Measurements from ENCODE around the gene CBX5.

DNA sequence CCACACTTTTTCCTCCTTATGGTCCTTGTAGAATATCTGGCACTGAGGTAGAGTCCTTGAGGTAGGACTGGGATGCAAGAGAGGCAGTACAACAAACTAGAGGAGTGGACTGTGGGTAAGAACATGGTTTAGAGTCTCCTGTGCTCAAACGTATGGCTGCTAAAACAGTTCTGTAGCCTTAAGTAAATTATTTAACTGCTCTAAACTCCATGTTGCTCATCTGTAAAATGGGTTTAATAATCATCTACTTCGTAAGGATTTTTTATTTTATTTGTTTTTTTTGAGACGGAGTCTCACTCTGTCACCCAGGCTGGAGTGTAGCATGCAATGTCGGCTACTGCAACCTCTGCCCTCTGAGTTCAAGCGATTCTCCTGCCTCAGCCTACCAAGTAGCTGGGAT, 41.4 kb upstream of the CBX5 start:
- no peak for TF ChIP-seq EZH2phosphoT487 (IDR thresholded peaks at IDR 0.05; ENCODE audit: borderline replicate concordance, low read depth)
- TF ChIP-seq POLR2AphosphoS5 (IDR thresholded peaks at IDR 0.05; ENCODE audit: low read depth, low read length): no peak
- TF ChIP-seq MAX (IDR thresholded peaks at IDR 0.05; ENCODE audit: low read depth): no peak
- TF ChIP-seq, protein P1, sequence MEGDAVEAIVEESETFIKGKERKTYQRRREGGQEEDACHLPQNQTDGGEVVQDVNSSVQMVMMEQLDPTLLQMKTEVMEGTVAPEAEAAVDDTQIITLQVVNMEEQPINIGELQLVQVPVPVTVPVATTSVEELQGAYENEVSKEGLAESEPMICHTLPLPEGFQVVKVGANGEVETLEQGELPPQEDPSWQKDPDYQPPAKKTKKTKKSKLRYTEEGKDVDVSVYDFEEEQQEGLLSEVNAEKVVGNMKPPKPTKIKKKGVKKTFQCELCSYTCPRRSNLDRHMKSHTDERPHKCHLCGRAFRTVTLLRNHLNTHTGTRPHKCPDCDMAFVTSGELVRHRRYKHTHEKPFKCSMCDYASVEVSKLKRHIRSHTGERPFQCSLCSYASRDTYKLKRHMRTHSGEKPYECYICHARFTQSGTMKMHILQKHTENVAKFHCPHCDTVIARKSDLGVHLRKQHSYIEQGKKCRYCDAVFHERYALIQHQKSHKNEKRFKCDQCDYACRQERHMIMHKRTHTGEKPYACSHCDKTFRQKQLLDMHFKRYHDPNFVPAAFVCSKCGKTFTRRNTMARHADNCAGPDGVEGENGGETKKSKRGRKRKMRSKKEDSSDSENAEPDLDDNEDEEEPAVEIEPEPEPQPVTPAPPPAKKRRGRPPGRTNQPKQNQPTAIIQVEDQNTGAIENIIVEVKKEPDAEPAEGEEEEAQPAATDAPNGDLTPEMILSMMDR (IDR thresholded peaks at IDR 0.05): no peak
- no peak for TF ChIP-seq USF2 (IDR thresholded peaks at IDR 0.05; ENCODE audit: borderline replicate concordance, low read depth, low read length)
- no peak for TF ChIP-seq YY1 (IDR thresholded peaks at IDR 0.05; ENCODE audit: low read depth)
- TF ChIP-seq, protein P2, sequence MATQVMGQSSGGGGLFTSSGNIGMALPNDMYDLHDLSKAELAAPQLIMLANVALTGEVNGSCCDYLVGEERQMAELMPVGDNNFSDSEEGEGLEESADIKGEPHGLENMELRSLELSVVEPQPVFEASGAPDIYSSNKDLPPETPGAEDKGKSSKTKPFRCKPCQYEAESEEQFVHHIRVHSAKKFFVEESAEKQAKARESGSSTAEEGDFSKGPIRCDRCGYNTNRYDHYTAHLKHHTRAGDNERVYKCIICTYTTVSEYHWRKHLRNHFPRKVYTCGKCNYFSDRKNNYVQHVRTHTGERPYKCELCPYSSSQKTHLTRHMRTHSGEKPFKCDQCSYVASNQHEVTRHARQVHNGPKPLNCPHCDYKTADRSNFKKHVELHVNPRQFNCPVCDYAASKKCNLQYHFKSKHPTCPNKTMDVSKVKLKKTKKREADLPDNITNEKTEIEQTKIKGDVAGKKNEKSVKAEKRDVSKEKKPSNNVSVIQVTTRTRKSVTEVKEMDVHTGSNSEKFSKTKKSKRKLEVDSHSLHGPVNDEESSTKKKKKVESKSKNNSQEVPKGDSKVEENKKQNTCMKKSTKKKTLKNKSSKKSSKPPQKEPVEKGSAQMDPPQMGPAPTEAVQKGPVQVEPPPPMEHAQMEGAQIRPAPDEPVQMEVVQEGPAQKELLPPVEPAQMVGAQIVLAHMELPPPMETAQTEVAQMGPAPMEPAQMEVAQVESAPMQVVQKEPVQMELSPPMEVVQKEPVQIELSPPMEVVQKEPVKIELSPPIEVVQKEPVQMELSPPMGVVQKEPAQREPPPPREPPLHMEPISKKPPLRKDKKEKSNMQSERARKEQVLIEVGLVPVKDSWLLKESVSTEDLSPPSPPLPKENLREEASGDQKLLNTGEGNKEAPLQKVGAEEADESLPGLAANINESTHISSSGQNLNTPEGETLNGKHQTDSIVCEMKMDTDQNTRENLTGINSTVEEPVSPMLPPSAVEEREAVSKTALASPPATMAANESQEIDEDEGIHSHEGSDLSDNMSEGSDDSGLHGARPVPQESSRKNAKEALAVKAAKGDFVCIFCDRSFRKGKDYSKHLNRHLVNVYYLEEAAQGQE (IDR thresholded peaks at IDR 0.05; ENCODE audit: low read depth, low read length): no peak
- TF ChIP-seq FOXM1 (IDR thresholded peaks at IDR 0.05; ENCODE audit: low read depth): no peak
- no peak for TF ChIP-seq TAF1 (IDR thresholded peaks at IDR 0.05; ENCODE audit: borderline replicate concordance, low read depth, low read length)
- TF ChIP-seq ELF1 (IDR thresholded peaks at IDR 0.05): no peak

Data from SK-N-SH (cell line).